ENCODE results near the gene ERP44. TPM values are rescaled to one million over a fixed set of nuclear protein-coding genes. Genes with fewer than 3 reads are reported as not detected.

ERP44 gene
- total and polyA plus RNA-seq, 12 donors: 12.9 to 43.7 (median 21.3) TPM

DNA sequence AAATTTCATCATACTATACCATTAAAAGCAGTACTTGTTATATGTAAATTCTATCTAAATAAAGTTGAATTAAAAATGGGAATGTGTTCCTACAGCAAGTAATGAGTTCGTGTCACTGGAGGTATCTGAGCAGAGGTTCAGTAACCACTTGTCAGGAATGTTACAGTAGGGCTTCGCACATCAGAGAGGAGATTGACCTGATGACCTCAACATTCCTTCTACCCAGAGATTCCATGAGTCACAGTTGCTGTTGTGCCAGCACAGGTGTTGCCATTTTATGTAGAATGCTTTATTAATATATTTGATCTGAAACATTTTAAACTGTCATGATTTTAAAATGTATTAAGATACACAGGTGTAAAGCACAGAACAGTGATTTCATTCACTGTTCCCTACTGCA is 132.1 kb downstream of the ERP44 start:
- Histone ChIP-seq H3K27me3 (no peaks in the 10 kb centered on the region), H3K9me3 (replicated peaks in 1 of 3) (no peaks in the 10 kb centered on the region), H3K4me3 (no peak overlapping the region), H3K36me3 (replicated peaks in 1 of 2) (peaks cover 0 to 14% of the 10 kb centered on the region in 2 donors), H3K27ac (no peak overlapping the region), H3K4me1 (replicated peaks in 1 of 2) (no peaks in the 10 kb centered on the region)
- intact Hi-C loops (cut with DNase I): no loop called here
- DNase-seq: peak in 4 of 7 donors; percentile 14 to 29 (median 19)
- TF ChIP-seq POLR2A (IDR thresholded peaks at IDR 0.05): no peak
- TF ChIP-seq, protein P1, sequence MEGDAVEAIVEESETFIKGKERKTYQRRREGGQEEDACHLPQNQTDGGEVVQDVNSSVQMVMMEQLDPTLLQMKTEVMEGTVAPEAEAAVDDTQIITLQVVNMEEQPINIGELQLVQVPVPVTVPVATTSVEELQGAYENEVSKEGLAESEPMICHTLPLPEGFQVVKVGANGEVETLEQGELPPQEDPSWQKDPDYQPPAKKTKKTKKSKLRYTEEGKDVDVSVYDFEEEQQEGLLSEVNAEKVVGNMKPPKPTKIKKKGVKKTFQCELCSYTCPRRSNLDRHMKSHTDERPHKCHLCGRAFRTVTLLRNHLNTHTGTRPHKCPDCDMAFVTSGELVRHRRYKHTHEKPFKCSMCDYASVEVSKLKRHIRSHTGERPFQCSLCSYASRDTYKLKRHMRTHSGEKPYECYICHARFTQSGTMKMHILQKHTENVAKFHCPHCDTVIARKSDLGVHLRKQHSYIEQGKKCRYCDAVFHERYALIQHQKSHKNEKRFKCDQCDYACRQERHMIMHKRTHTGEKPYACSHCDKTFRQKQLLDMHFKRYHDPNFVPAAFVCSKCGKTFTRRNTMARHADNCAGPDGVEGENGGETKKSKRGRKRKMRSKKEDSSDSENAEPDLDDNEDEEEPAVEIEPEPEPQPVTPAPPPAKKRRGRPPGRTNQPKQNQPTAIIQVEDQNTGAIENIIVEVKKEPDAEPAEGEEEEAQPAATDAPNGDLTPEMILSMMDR (IDR thresholded peaks at IDR 0.05): no peak
- 63 to 78% (median 69%) methylated on average over 2 of the region's 2 CpGs for WGBS, 4 donors

- 94 to 98% (median 97%) methylated on average over 2 of the region's 2 CpGs for WGBS, 4 donors
- Histone ChIP-seq H3K4me3 (no peak overlapping the region), H3K4me1 (replicated peaks in 1 of 2) (no peaks in the 10 kb centered on the region), H3K27ac (no peak overlapping the region), H3K27me3 (no peaks in the 10 kb centered on the region), H3K36me3 (replicated peaks in 1 of 2) (peaks cover 0 to 14% of the 10 kb centered on the region in 2 donors), H3K9me3 (replicated peaks in 1 of 3) (no peaks in the 10 kb centered on the region)
- DNase-seq: no peak
- intact Hi-C loops (cut with DNase I): no loop called here
- no peak for TF ChIP-seq POLR2A (IDR thresholded peaks at IDR 0.05)
- TF ChIP-seq, protein P1 (IDR thresholded peaks at IDR 0.05): no peak
These were observed 132.8 kb downstream of the ERP44 start for GRCh38 chr9:99966001-99966400.

- WGBS, 4 donors: 89 to 100% (median 98%) methylated on average over 1 of the region's 1 CpG
These were observed 134.5 kb downstream of the ERP44 start for GRCh38 chr9:99964336-99964735.

GRCh38 chr9:99962680-99963261 is 136.0 kb downstream of the ERP44 start:
- H3K4me1 ChIP-seq (replicated peaks in 1 of 2): no peaks in the 10 kb centered on the region
- intact Hi-C loops (cut with DNase I): no loop called here
- TF ChIP-seq POLR2A (IDR thresholded peaks at IDR 0.05): no peak
- TF ChIP-seq, protein P1 (IDR thresholded peaks at IDR 0.05): no peak
- H3K27ac ChIP-seq: no peak overlapping the region
- no peak for DNase-seq
- no peaks in the 10 kb centered on the region for H3K27me3 ChIP-seq
- 88 to 96% (median 94%) methylated on average over 1 of the region's 1 CpG for WGBS, 4 donors
- H3K36me3 ChIP-seq (replicated peaks in 1 of 2): peaks cover 0 to 1% of the 10 kb centered on the region in 2 donors
- no peaks in the 10 kb centered on the region for H3K9me3 ChIP-seq (replicated peaks in 1 of 3)
- H3K4me3 ChIP-seq: no peak overlapping the region

More at GRCh38 chr9:99964336-99964735, 134.5 kb downstream of the ERP44 start:
- DNase-seq: no peak
- intact Hi-C loops (cut with DNase I): no loop called here
- Histone ChIP-seq H3K9me3 (replicated peaks in 1 of 3) (no peaks in the 10 kb centered on the region), H3K27me3 (no peaks in the 10 kb centered on the region), H3K36me3 (replicated peaks in 1 of 2) (peaks cover 0 to 14% of the 10 kb centered on the region in 2 donors), H3K27ac (no peak overlapping the region), H3K4me3 (no peak overlapping the region), H3K4me1 (replicated peaks in 1 of 2) (no peaks in the 10 kb centered on the region)
- TF ChIP-seq, protein P1 (IDR thresholded peaks at IDR 0.05): no peak
- TF ChIP-seq POLR2A (IDR thresholded peaks at IDR 0.05): no peak
